ENCODE data around the gene PSPH. TPM values are rescaled to one million over a fixed set of nuclear protein-coding genes. Genes with fewer than 3 reads are reported as not detected.

Gene PSPH
- total and polyA plus RNA-seq, 4 donors = 5.5 to 35.9 (median 9.0) TPM

DNA sequence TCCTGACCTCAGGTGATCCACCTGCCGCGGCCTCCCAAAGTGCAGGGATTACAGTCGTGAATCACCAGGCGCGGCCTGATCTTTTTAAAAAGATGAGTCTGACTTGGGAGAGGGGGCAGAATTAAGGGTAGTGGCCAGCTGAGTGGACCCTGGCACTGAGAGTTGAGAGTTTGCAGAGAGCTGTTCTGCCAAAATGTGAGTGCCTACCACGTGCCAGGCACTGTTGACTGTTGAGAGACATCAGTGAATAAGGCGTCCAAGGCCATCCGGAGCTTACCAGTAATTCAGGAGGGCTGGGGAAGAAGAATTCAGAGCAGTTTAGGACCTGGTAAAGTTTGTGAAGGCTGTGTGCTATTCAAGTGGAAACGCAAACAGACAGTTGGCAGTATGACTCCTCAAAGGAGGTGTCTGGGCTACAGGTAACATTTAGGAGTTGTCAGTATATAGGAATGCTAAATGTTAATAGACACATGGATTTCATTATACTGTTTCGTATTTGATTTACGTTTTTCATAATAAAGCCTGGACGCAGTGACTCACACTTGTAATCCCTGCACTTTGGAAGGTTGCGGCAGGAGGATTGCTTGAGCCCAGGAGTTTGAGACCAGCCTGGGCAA is 85.3 kb downstream of the PSPH start:
- H3K9me3 ChIP-seq (ENCODE audit: control insufficient read depth in 4 of 4, low read length in 3 of 4) = no peaks in the 10 kb centered on the region
- no peaks in the 10 kb centered on the region for H3K27me3 ChIP-seq (ENCODE audit: control insufficient read depth in 4 of 4, insufficient read depth in 4 of 4, low read length in 3 of 4)
- H3K9ac ChIP-seq (ENCODE audit: low read depth in 1 of 2, low read length in 2 of 2) = no peak overlapping the region
- 72% methylated on average over 13 of the region's 13 CpGs for WGBS
- no peak for DNase-seq (ENCODE audit: low spot score)
- no peak overlapping the region for H3K4me3 ChIP-seq (ENCODE audit: low read depth in 1 of 3, low read length in 3 of 3)
- peaks cover 0 to 3% (median 0%) of the 10 kb centered on the region in 4 donors for H3K36me3 ChIP-seq (ENCODE audit: control insufficient read depth in 4 of 4, insufficient read depth in 3 of 4, low read depth in 1 of 4, low read length in 3 of 4)
- H3K27ac ChIP-seq (ENCODE audit: low read depth in 1 of 2, low read length in 2 of 2) = peak overlapping the region; percentile 34 to 65
- TF ChIP-seq, protein P1, sequence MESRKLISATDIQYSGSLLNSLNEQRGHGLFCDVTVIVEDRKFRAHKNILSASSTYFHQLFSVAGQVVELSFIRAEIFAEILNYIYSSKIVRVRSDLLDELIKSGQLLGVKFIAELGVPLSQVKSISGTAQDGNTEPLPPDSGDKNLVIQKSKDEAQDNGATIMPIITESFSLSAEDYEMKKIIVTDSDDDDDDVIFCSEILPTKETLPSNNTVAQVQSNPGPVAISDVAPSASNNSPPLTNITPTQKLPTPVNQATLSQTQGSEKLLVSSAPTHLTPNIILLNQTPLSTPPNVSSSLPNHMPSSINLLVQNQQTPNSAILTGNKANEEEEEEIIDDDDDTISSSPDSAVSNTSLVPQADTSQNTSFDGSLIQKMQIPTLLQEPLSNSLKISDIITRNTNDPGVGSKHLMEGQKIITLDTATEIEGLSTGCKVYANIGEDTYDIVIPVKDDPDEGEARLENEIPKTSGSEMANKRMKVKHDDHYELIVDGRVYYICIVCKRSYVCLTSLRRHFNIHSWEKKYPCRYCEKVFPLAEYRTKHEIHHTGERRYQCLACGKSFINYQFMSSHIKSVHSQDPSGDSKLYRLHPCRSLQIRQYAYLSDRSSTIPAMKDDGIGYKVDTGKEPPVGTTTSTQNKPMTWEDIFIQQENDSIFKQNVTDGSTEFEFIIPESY (IDR thresholded peaks at IDR 0.05) = no peak
- TF ChIP-seq HNF4A (conservative IDR thresholded peaks at IDR 0.05) (peak; percentile 60 to 72), RXRA (IDR thresholded peaks at IDR 0.05) (peak; percentile 54 to 56), JUND (IDR thresholded peaks at IDR 0.05) (no peak), EGR1 (IDR thresholded peaks at IDR 0.05; ENCODE audit: low read depth in 2 of 2) (no peak), FOXA1 (IDR thresholded peaks at IDR 0.05) (no peak), MAX (IDR thresholded peaks at IDR 0.05) (no peak), HNF4G (IDR thresholded peaks at IDR 0.05) (peak; percentile 16), NR2F2 (IDR thresholded peaks at IDR 0.05) (no peak), SP1 (IDR thresholded peaks at IDR 0.05) (peak; percentile 70), YY1 (IDR thresholded peaks at IDR 0.05) (no peak), FOXA2 (IDR thresholded peaks at IDR 0.05) (no peak), ATF3 (IDR thresholded peaks at IDR 0.05) (no peak), REST (IDR thresholded peaks at IDR 0.05) (no peak)
- TF ChIP-seq, protein P2, sequence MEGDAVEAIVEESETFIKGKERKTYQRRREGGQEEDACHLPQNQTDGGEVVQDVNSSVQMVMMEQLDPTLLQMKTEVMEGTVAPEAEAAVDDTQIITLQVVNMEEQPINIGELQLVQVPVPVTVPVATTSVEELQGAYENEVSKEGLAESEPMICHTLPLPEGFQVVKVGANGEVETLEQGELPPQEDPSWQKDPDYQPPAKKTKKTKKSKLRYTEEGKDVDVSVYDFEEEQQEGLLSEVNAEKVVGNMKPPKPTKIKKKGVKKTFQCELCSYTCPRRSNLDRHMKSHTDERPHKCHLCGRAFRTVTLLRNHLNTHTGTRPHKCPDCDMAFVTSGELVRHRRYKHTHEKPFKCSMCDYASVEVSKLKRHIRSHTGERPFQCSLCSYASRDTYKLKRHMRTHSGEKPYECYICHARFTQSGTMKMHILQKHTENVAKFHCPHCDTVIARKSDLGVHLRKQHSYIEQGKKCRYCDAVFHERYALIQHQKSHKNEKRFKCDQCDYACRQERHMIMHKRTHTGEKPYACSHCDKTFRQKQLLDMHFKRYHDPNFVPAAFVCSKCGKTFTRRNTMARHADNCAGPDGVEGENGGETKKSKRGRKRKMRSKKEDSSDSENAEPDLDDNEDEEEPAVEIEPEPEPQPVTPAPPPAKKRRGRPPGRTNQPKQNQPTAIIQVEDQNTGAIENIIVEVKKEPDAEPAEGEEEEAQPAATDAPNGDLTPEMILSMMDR (IDR thresholded peaks at IDR 0.05; ENCODE audit: low read depth, low read length, missing input control) = no peak
- peaks cover 0 to 19% (median 13%) of the 10 kb centered on the region in 4 donors for H3K4me1 ChIP-seq (ENCODE audit: control insufficient read depth in 4 of 4, insufficient read depth in 4 of 4, low read length in 3 of 4)

DNA sequence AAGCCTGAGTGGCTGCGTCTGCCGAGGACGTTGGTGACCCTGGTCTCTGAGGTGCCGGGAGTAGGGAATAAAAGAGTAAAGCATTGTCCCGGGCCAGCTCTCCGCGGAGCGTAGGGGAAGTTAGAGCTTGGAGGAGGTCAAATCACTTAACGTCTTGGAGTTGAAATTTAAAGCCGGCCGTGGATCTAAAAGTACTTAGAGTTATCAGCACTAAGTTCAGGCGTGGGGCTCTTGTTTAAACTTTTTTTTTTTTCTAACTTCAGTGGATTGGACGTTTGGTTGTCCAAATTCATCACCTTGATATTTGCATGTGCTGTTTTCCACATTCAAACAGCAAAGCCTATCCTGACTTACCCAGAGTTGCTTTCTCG is 86.2 kb downstream of the PSPH start:
- Histone ChIP-seq H3K27me3 (ENCODE audit: control insufficient read depth in 4 of 4, insufficient read depth in 4 of 4, low read length in 3 of 4) (no peaks in the 10 kb centered on the region), H3K9ac (ENCODE audit: low read depth in 1 of 2, low read length in 2 of 2) (peak overlapping the region; percentile 36 to 88), H3K27ac (ENCODE audit: low read depth in 1 of 2, low read length in 2 of 2) (peak overlapping the region; percentile 89 to 95), H3K36me3 (ENCODE audit: control insufficient read depth in 4 of 4, insufficient read depth in 3 of 4, low read depth in 1 of 4, low read length in 3 of 4) (peaks cover 0 to 3% (median 0%) of the 10 kb centered on the region in 4 donors), H3K4me3 (ENCODE audit: low read depth in 1 of 3, low read length in 3 of 3) (peak overlapping the region; percentile 66 to 93 (median 79)), H3K9me3 (ENCODE audit: control insufficient read depth in 4 of 4, low read length in 3 of 4) (no peaks in the 10 kb centered on the region), H3K4me1 (ENCODE audit: control insufficient read depth in 4 of 4, insufficient read depth in 4 of 4, low read length in 3 of 4) (peaks cover 0 to 19% (median 13%) of the 10 kb centered on the region in 4 donors)
- DNase-seq (ENCODE audit: low spot score) = no peak
- TF ChIP-seq ATF3 (IDR thresholded peaks at IDR 0.05) = no peak
- no peak for TF ChIP-seq TAF1 (conservative IDR thresholded peaks at IDR 0.05)
- no peak for TF ChIP-seq GABPA (IDR thresholded peaks at IDR 0.05 in 1 of 2, conservative IDR thresholded peaks at IDR 0.05 in 1 of 2)
- TF ChIP-seq RAD21 (IDR thresholded peaks at IDR 0.05) = no peak
- no peak for TF ChIP-seq NR2F2 (IDR thresholded peaks at IDR 0.05)
- no peak for TF ChIP-seq HNF4A (conservative IDR thresholded peaks at IDR 0.05)
- TF ChIP-seq SP1 (IDR thresholded peaks at IDR 0.05) = no peak
- no peak for TF ChIP-seq EGR1 (IDR thresholded peaks at IDR 0.05; ENCODE audit: low read depth in 2 of 2)
- TF ChIP-seq FOXA2 (IDR thresholded peaks at IDR 0.05) = no peak
- TF ChIP-seq FOXA1 (IDR thresholded peaks at IDR 0.05) = no peak
- TF ChIP-seq MAX (IDR thresholded peaks at IDR 0.05) = no peak
- WGBS = 4% methylated on average over 14 of the region's 14 CpGs

Measured in liver (tissue), 9 donors.